ENCODE measurements around the gene ATP1A2. TPM values are rescaled to one million over a fixed set of nuclear protein-coding genes. Genes with fewer than 3 reads are reported as not detected.
A peak's percentile ranks its signal among the peaks of the same experiment; 100 is the strongest.

Gene ATP1A2
- total and polyA plus RNA-seq, 2 of the 8 experiments (the other 6 are each of a cell fraction or from before 2014, with no cell fraction given) = 39.7 to 40.8 TPM

- Histone ChIP-seq H3K56ac (replicated peaks; ENCODE audit: insufficient read length, low read depth, low read length) (no peak overlapping the region), H3K27ac (ENCODE audit: low read depth, low read length) (no peak overlapping the region), H3K14ac (ENCODE audit: insufficient read length) (no peak overlapping the region), H3K4me1 (replicated peaks in 1 of 4; ENCODE audit: control insufficient read depth in 3 of 4, insufficient read depth in 4 of 4, low read length in 3 of 4) (peaks cover 12 to 28% (median 21%) of the 10 kb centered on the region in 4 experiments; a peak in 6 of 7 replicates), H4K91ac (replicated peaks; ENCODE audit: insufficient read length, low read length) (peak overlapping the region; percentile 54), H3K4ac (replicated peaks; ENCODE audit: insufficient read length, low read depth, low read length) (no peak overlapping the region), H2AK5ac (ENCODE audit: low read depth, low read length) (peak overlapping the region; percentile 5; the same call in 1 of the 2 replicates), H2BK12ac (ENCODE audit: low read depth, low read length) (peak overlapping the region; percentile 93; the same call in 1 of the 2 replicates), H3K79me2 (ENCODE audit: control insufficient read depth in 1 of 2, insufficient read depth in 2 of 2, low read length in 2 of 2) (no peaks in the 10 kb centered on the region), H3K4me3 (ENCODE audit: extremely low read depth in 1 of 4, insufficient read depth in 2 of 4, low read depth in 3 of 4, low read length in 4 of 4) (no peak overlapping the region), H3K23me2 (ENCODE audit: low read depth, low read length) (peaks cover 3% of the 10 kb centered on the region; the same call in 1 of the 2 replicates), H3K36me3 (ENCODE audit: control insufficient read depth in 2 of 4, insufficient read depth in 4 of 4, low read length in 3 of 4) (no peaks in the 10 kb centered on the region), H2BK120ac (replicated peaks; ENCODE audit: low read depth, low read length) (no peak overlapping the region), H3K9me3 (ENCODE audit: insufficient read depth in 2 of 2, low read depth in 1 of 2, low read length in 1 of 2) (no peaks in the 10 kb centered on the region), H4K20me1 (replicated peaks in 1 of 2; ENCODE audit: control insufficient read depth in 1 of 2, insufficient read depth in 2 of 2, low read length in 2 of 2) (no peaks in the 10 kb centered on the region), H3K4me2 (ENCODE audit: insufficient read depth in 1 of 2, low read depth in 2 of 2, low read length in 2 of 2) (no peak overlapping the region), H2BK15ac (ENCODE audit: low read length) (0 out of 2 replicates have a peak overlapping the region, but pooled peaks have one; percentile 18), H3K27me3 (replicated peaks in 1 of 4; ENCODE audit: control insufficient read depth in 3 of 4, extremely low read depth in 1 of 4, insufficient read depth in 3 of 4, low read length in 3 of 4) (peaks cover 0 to 2% (median under 1%) of the 10 kb centered on the region in 4 experiments; a peak in 1 of 7 replicates), H4K8ac (ENCODE audit: extremely low read depth, insufficient read depth, low read length) (no peak overlapping the region), H2AFZ (ENCODE audit: low read length) (no peak overlapping the region), H4K5ac (ENCODE audit: insufficient read length, low read depth, low read length) (no peak overlapping the region), H3K23ac (ENCODE audit: insufficient read length) (no peak overlapping the region), H3K79me1 (ENCODE audit: low read depth, low read length) (no peaks in the 10 kb centered on the region), H3K18ac (ENCODE audit: extremely low read depth, low read length) (no peak overlapping the region), H3K9ac (replicated peaks in 1 of 4; ENCODE audit: extremely low read depth in 1 of 4, low read depth in 3 of 4, low read length in 3 of 4) (no peak overlapping the region), H2BK20ac (ENCODE audit: low read length) (peak overlapping the region; percentile 99; the same call in 1 of the 2 replicates), H2BK5ac (ENCODE audit: low read depth, low read length) (peak overlapping the region; percentile 87; the same call in 1 of the 2 replicates)
- ChIA-PET CTCF (ENCODE audit: partially characterized antibody) (interaction anchor here (0.8 to 18.4 kb wide), 28 partner anchors 8 to 121 kb away, joined by 3 to 257 read pairs (median 4); partner anchors contain the start of genes ATP1A2, CASQ1, KCNJ9 and PEA15), POLR2A (ENCODE audit: partially characterized antibody) (interaction anchor here (0.8 to 11.8 kb wide), 7 partner anchors 13 to 94 kb away, joined by 3 to 107 read pairs (median 4); partner anchors contain the start of genes DCAF8 and PEA15)
- 88% methylated on average over 6 of the region's 6 CpGs; no CpG with 5 or more reads in 1 of the 2 experiments for WGBS, 2 experiments (ENCODE audit: extremely low coverage in 1 of 2, insufficient coverage in 1 of 2, insufficient read length in 1 of 2, insufficient replicate concordance in 2 of 2, low coverage in 1 of 2, low lambda C conversion rate in 2 of 2, missing lambda C conversion rate in 1 of 2)
- DNase-seq (ENCODE audit: low read depth in 1 of 2, low spot score in 2 of 2) (no peak), FAIRE-seq (no peak)
- TF ChIP-seq RAD21 (IDR thresholded peaks at IDR 0.05 in 1 of 2, conservative IDR thresholded peaks at IDR 0.05 in 1 of 2; ENCODE audit: low read depth in 2 of 2, low read length in 2 of 2) = peak in 1 of 2 experiments; percentile 22; a peak in 2 of 4 replicates
- TF ChIP-seq RXRA (IDR thresholded peaks at IDR 0.05; ENCODE audit: insufficient read depth, low read depth, low read length) = no peak
- no peak for TF ChIP-seq ATF3 (IDR thresholded peaks at IDR 0.05; ENCODE audit: insufficient read depth, low read depth, low read length)
- peak; percentile 27 to 54 (median 43) for TF ChIP-seq CTCF (IDR thresholded peaks at IDR 0.05; ENCODE audit: control extremely low read depth in 1 of 3, insufficient read depth in 1 of 3, low read depth in 1 of 3, low read length in 3 of 3)
- TF ChIP-seq TAF7 (optimal IDR thresholded peaks at IDR 0.05; ENCODE audit: borderline replicate concordance, low read depth, low read length) = no peak
- no peak for TF ChIP-seq HDAC6 (IDR thresholded peaks at IDR 0.05; ENCODE audit: low read depth, low read length)
- TF ChIP-seq MAX (IDR thresholded peaks at IDR 0.05) = no peak
- TF ChIP-seq CREB1 (IDR thresholded peaks at IDR 0.05) = no peak
- TF ChIP-seq KDM1A (IDR thresholded peaks at IDR 0.05; ENCODE audit: borderline replicate concordance, low read length) = no peak
These were observed 52.0 kb downstream of the ATP1A2 start for GRCh38 chr1:160167580-160167979.
